HG02798 (cell line): ENCODE data around the gene PHYKPL.
"Not testable (repeated sequence)": the region's sequence is repeated elsewhere in the genome, so short reads cannot be mapped to it uniquely, and the experiment has no call there.

Source experiments
- ATAC-seq: cut with Tn5 transposase; IDR thresholded peaks from one replicate; pipeline ENCODE4 v1.9.1; 2021; ENCODE audit warnings: mild to moderate bottlenecking; ENCODE audit not compliant: unreplicated experiment, poor library complexity

Gene PHYKPL

GRCh38 chr5:178266581-178266980, 34.0 kb upstream of the PHYKPL start:
- no peak for ATAC-seq

- ATAC-seq: no peak
Observed at GRCh38 chr5:178265746-178266145, 33.1 kb upstream of the PHYKPL start.

- ATAC-seq: no peak
Observed at GRCh38 chr5:178264044-178264443, 31.4 kb upstream of the PHYKPL start.

GRCh38 chr5:178261666-178262600, 29.3 kb upstream of the PHYKPL start:
- no peak for ATAC-seq

GRCh38 chr5:178259623-178260536, 27.3 kb upstream of the PHYKPL start:
- no peak for ATAC-seq

GRCh38 chr5:178257650-178258049, 25.0 kb upstream of the PHYKPL start:
- ATAC-seq: no peak

- no peak for ATAC-seq
Observed at GRCh38 chr5:178256746-178257145, 24.1 kb upstream of the PHYKPL start.

- not testable (repeated sequence) for ATAC-seq
Observed at GRCh38 chr5:178253632-178254031, 21.0 kb upstream of the PHYKPL start.

GRCh38 chr5:178252258-178252657, 19.7 kb upstream of the PHYKPL start:
- no peak for ATAC-seq

- no peak for ATAC-seq
Observed at GRCh38 chr5:178250263-178250662, 17.7 kb upstream of the PHYKPL start.

- ATAC-seq: no peak
Observed at GRCh38 chr5:178249191-178249989, 16.8 kb upstream of the PHYKPL start.

- ATAC-seq: no peak
Observed at GRCh38 chr5:178248750-178249149, 16.1 kb upstream of the PHYKPL start.

- ATAC-seq: no peak
Observed at GRCh38 chr5:178247481-178248456, 15.2 kb upstream of the PHYKPL start.

- ATAC-seq: peak; percentile 33
Observed at GRCh38 chr5:178246624-178247279, 14.2 kb upstream of the PHYKPL start.

- ATAC-seq: no peak
Observed at GRCh38 chr5:178245389-178245788, 12.8 kb upstream of the PHYKPL start.

- ATAC-seq: no peak
Observed at GRCh38 chr5:178244576-178244975, 12.0 kb upstream of the PHYKPL start.

GRCh38 chr5:178242416-178242815, 9.8 kb upstream of the PHYKPL start:
- no peak for ATAC-seq

GRCh38 chr5:178241688-178242231, 9.2 kb upstream of the PHYKPL start:
- ATAC-seq: no peak
